Liver (tissue), 3 donors: ENCODE data around the gene CAVIN3.

Experiments
- EGR1 ChIP-seq, 2 donors: IDR thresholded peaks; 2 replicates each; pipeline ENCODE4 v1.6.1; 2016 to 2018; ENCODE audit warnings: antibody characterized with exemption in 2 of 2, low read depth in 2 of 2
- FOXA1 ChIP-seq: IDR thresholded peaks from 2 replicates; pipeline ENCODE4 v1.6.1; 2016; ENCODE audit warnings: antibody characterized with exemption
- GABPA ChIP-seq, 2 donors: IDR thresholded peaks in 1 of 2; conservative IDR thresholded peaks in 1 of 2; 2 replicates each; pipeline ENCODE4 v1.6.1; 2016; ENCODE audit warnings: antibody characterized with exemption in 2 of 2, mild to moderate bottlenecking in 1 of 2, moderate library complexity in 1 of 2
- RAD21 ChIP-seq, 2 donors: IDR thresholded peaks; 2 replicates each; pipeline ENCODE4 v1.6.1; 2016; ENCODE audit warnings: antibody characterized with exemption in 2 of 2, mild to moderate bottlenecking in 2 of 2
- RXRA ChIP-seq, 2 donors: IDR thresholded peaks; 2 replicates each; pipeline ENCODE4 v1.6.1; 2017 to 2018; ENCODE audit warnings: antibody characterized with exemption in 2 of 2, mild to moderate bottlenecking in 1 of 2
- SP1 ChIP-seq: IDR thresholded peaks from 2 replicates; pipeline ENCODE4 v1.6.1; 2018; ENCODE audit warnings: antibody characterized with exemption, mild to moderate bottlenecking
- TAF1 ChIP-seq: conservative IDR thresholded peaks from 2 replicates; pipeline ENCODE4 v1.6.1; 2016; ENCODE audit warnings: antibody characterized with exemption, mild to moderate bottlenecking
- YY1 ChIP-seq: IDR thresholded peaks from 2 replicates; pipeline ENCODE4 v1.6.1; 2016; ENCODE audit warnings: antibody characterized with exemption, mild to moderate bottlenecking
- TF ChIP-seq, protein P1 (sequence below): fragments of 150-350 bp; IDR thresholded peaks from 2 replicates; pipeline ENCODE4 v1.5.1; 2017; ENCODE audit warnings: improper control_type of control experiment, low read depth, low read length; ENCODE audit not compliant: missing input control
- TF ChIP-seq, protein P2 (sequence below): IDR thresholded peaks from 2 replicates; pipeline ENCODE4 v1.6.1; 2016; ENCODE audit warnings: antibody characterized with exemption
- TF ChIP-seq, protein P3 (sequence below): IDR thresholded peaks from 2 replicates; pipeline ENCODE4 v1.6.1; 2016; ENCODE audit warnings: antibody characterized with exemption
- TF ChIP-seq, protein P4 (sequence below): IDR thresholded peaks from 2 replicates; pipeline ENCODE4 v1.6.1; 2016; ENCODE audit warnings: antibody characterized with exemption, mild to moderate bottlenecking
- donor health status: healthy.
- donor health status: healthy.

DNA sequence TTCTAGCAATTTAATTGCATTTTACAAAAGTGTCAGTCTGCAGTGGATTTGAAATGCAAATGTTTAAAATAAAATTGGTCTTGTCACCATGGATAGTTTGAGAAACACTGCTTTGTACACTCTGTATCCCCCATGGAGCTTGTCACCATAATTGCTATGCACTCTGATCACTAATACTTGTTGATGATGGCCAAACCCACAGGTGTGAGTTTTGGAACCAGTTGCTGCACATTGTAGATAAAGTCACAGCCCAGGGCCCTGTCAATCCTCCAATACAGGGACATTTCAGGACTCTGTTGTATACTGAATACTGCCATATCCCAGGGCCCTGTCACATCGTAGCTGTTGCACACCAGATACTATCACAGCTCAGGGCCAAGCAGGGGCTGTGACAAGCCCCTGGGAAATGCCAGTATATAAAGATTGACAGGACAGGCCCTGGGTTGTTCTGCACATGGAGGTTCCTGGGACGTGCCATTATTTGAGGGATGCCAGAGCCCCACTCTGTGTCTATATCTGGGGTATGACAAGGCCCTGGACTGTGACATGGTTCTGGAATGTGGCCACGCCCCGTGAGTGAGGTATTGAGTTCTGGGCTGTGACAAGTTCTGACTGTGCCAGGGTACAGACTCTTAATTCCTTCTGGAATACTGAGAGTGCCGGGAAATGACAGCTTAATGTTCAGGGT lies 42.0 kb upstream of the CAVIN3 start:
- TF ChIP-seq, protein P1, sequence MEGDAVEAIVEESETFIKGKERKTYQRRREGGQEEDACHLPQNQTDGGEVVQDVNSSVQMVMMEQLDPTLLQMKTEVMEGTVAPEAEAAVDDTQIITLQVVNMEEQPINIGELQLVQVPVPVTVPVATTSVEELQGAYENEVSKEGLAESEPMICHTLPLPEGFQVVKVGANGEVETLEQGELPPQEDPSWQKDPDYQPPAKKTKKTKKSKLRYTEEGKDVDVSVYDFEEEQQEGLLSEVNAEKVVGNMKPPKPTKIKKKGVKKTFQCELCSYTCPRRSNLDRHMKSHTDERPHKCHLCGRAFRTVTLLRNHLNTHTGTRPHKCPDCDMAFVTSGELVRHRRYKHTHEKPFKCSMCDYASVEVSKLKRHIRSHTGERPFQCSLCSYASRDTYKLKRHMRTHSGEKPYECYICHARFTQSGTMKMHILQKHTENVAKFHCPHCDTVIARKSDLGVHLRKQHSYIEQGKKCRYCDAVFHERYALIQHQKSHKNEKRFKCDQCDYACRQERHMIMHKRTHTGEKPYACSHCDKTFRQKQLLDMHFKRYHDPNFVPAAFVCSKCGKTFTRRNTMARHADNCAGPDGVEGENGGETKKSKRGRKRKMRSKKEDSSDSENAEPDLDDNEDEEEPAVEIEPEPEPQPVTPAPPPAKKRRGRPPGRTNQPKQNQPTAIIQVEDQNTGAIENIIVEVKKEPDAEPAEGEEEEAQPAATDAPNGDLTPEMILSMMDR: no peak
- TF ChIP-seq RAD21 (IDR thresholded peaks at IDR 0.05) (no peak), FOXA1 (no peak), RXRA (IDR thresholded peaks at IDR 0.05) (no peak), GABPA (IDR thresholded peaks at IDR 0.05 in 1 of 2, conservative IDR thresholded peaks at IDR 0.05 in 1 of 2) (no peak), TAF1 (no peak), SP1 (no peak), EGR1 (IDR thresholded peaks at IDR 0.05; ENCODE audit: low read depth in 2 of 2) (no peak), YY1 (no peak)
- TF ChIP-seq, protein P2, sequence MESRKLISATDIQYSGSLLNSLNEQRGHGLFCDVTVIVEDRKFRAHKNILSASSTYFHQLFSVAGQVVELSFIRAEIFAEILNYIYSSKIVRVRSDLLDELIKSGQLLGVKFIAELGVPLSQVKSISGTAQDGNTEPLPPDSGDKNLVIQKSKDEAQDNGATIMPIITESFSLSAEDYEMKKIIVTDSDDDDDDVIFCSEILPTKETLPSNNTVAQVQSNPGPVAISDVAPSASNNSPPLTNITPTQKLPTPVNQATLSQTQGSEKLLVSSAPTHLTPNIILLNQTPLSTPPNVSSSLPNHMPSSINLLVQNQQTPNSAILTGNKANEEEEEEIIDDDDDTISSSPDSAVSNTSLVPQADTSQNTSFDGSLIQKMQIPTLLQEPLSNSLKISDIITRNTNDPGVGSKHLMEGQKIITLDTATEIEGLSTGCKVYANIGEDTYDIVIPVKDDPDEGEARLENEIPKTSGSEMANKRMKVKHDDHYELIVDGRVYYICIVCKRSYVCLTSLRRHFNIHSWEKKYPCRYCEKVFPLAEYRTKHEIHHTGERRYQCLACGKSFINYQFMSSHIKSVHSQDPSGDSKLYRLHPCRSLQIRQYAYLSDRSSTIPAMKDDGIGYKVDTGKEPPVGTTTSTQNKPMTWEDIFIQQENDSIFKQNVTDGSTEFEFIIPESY: no peak
- TF ChIP-seq, protein P3, sequence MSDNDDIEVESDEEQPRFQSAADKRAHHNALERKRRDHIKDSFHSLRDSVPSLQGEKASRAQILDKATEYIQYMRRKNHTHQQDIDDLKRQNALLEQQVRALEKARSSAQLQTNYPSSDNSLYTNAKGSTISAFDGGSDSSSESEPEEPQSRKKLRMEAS: no peak
- TF ChIP-seq, protein P4, sequence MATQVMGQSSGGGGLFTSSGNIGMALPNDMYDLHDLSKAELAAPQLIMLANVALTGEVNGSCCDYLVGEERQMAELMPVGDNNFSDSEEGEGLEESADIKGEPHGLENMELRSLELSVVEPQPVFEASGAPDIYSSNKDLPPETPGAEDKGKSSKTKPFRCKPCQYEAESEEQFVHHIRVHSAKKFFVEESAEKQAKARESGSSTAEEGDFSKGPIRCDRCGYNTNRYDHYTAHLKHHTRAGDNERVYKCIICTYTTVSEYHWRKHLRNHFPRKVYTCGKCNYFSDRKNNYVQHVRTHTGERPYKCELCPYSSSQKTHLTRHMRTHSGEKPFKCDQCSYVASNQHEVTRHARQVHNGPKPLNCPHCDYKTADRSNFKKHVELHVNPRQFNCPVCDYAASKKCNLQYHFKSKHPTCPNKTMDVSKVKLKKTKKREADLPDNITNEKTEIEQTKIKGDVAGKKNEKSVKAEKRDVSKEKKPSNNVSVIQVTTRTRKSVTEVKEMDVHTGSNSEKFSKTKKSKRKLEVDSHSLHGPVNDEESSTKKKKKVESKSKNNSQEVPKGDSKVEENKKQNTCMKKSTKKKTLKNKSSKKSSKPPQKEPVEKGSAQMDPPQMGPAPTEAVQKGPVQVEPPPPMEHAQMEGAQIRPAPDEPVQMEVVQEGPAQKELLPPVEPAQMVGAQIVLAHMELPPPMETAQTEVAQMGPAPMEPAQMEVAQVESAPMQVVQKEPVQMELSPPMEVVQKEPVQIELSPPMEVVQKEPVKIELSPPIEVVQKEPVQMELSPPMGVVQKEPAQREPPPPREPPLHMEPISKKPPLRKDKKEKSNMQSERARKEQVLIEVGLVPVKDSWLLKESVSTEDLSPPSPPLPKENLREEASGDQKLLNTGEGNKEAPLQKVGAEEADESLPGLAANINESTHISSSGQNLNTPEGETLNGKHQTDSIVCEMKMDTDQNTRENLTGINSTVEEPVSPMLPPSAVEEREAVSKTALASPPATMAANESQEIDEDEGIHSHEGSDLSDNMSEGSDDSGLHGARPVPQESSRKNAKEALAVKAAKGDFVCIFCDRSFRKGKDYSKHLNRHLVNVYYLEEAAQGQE: no peak
